IgD-negative memory B cell (primary cell): ENCODE data around the gene CCR7. TPM values are rescaled to one million over a fixed set of nuclear protein-coding genes. Genes with fewer than 3 reads are reported as not detected.
"Not testable (repeated sequence)": the region's sequence is repeated elsewhere in the genome, so short reads cannot be mapped to it uniquely, and the experiment has no call there.

Experiments
- H3K27ac Mint-ChIP-seq, 3 donors: one replicate each; pipeline ENCODE4 v1.8.0; 2020 to 2022; ENCODE audit warnings: mild to moderate bottlenecking in 3 of 3, mixed read lengths in 3 of 3, moderate library complexity in 1 of 3
- H3K27me3 Mint-ChIP-seq: one replicate; pipeline ENCODE4 v1.8.0; 2021; ENCODE audit warnings: mixed read lengths
- H3K36me3 Mint-ChIP-seq: one replicate; pipeline ENCODE4 v1.8.0; 2020; ENCODE audit warnings: mild to moderate bottlenecking, mixed read lengths
- H3K4me1 Mint-ChIP-seq, 3 donors: one replicate each; pipeline ENCODE4 v1.8.0; 2020 to 2022; ENCODE audit warnings: mixed read lengths in 3 of 3, mild to moderate bottlenecking in 1 of 3
- H3K4me3 Mint-ChIP-seq, 4 donors: one replicate each; pipeline ENCODE4 v1.8.0; 2020 to 2022; ENCODE audit warnings: mild to moderate bottlenecking in 4 of 4, mixed read lengths in 4 of 4, moderate library complexity in 3 of 4
- H3K9me3 Mint-ChIP-seq, 3 donors: one replicate each; pipeline ENCODE4 v1.8.0; 2020 to 2021; ENCODE audit warnings: mixed read lengths in 3 of 3, mild to moderate bottlenecking in 1 of 3
- polyA plus RNA-seq: library from polyadenylated mRNA; unstranded; fragments of 300-500 nt; fragmentation: Illumina TruSeq; gene quantifications from one replicate; pipeline ENCODE4 v1.2.3, GENCODE V29; 2021

Gene CCR7
- polyA plus RNA-seq, 1 donor from 2014 or later = 257 TPM

GRCh38 chr17:40602445-40603443 lies 37.5 kb upstream of the CCR7 start:
- no peaks in the 10 kb centered on the region for H3K36me3 Mint-ChIP-seq
- no peaks in the 10 kb centered on the region for H3K9me3 Mint-ChIP-seq
- H3K4me3 Mint-ChIP-seq = peak overlapping the region in 1 of 4 donors; percentile 81
- peaks cover 17 to 33% (median 23%) of the 10 kb centered on the region in 3 donors for H3K4me1 Mint-ChIP-seq
- peak overlapping the region; percentile 44 to 80 (median 54) for H3K27ac Mint-ChIP-seq
- H3K27me3 Mint-ChIP-seq = no peaks in the 10 kb centered on the region

GRCh38 chr17:40600486-40601046 lies 35.3 kb upstream of the CCR7 start:
- peak overlapping the region; percentile 93 to 100 (median 99) for H3K27ac Mint-ChIP-seq
- no peaks in the 10 kb centered on the region for H3K9me3 Mint-ChIP-seq
- peaks cover 30 to 54% (median 40%) of the 10 kb centered on the region in 3 donors for H3K4me1 Mint-ChIP-seq
- H3K4me3 Mint-ChIP-seq = peak overlapping the region in 1 of 4 donors; percentile 25
- H3K27me3 Mint-ChIP-seq = no peaks in the 10 kb centered on the region
- peaks cover 3% of the 10 kb centered on the region for H3K36me3 Mint-ChIP-seq

DNA sequence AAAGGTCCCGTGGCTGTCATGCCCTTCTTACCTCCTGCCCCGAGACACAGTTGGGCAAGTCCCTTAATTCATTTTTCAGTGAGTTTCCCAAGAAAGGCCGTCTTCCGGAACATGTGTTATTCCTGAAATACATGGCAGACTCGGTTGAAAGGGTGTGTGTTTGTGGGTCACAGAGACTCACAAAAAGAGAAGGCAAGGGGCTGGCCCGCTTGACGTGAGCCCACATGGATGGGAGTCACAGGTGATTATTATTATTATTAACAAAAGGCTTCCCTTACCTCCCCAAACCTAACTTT lies 34.1 kb upstream of the CCR7 start:
- peak overlapping the region; percentile 19 to 87 (median 67) for H3K4me3 Mint-ChIP-seq
- no peaks in the 10 kb centered on the region for H3K27me3 Mint-ChIP-seq
- H3K36me3 Mint-ChIP-seq = peaks cover 3% of the 10 kb centered on the region
- peaks cover 36 to 58% (median 40%) of the 10 kb centered on the region in 3 donors for H3K4me1 Mint-ChIP-seq
- peak overlapping the region; percentile 93 to 100 (median 99) for H3K27ac Mint-ChIP-seq
- H3K9me3 Mint-ChIP-seq = no peaks in the 10 kb centered on the region

DNA sequence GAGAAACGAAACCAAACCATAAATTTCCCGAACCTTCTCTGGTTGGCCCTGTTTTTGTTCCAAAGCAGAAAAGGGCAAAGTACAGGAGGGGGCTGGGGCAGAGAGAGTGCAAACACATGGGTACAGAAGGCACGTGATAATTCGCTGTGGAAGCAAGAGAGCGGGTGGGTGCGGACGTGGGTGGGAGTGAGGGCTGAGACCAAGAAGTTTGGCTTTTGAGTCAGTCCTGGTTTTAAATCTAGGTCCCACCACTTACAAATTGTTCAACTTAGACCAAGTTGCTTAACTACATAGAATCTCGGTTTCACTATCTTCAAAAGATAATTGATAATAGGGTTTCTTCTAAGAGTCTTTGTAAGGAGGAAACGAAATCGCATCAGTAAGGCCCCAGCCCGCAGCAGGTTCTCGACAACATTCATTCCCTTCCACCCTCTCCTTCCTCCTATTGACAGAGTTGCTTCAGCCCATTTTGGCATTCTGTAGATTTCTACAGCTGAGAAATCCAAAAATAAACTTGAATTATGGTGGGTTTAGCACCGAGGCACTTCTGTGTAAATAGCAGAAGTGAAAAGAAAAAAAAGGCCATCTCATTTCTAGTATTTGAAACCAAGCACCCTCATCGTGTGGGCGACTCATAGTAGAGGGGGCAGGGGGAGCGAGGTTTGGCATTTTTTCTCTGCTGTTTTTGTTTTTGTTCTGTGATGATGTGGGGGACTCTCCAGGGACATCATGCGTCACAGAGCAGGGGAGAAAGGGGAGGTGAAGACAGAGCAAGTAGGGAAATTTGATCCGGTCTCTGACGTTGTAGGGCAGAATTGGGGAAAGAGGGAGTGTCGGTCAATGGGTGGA lies 33.6 kb upstream of the CCR7 start:
- H3K4me1 Mint-ChIP-seq = peaks cover 36 to 58% (median 40%) of the 10 kb centered on the region in 3 donors
- no peaks in the 10 kb centered on the region for H3K27me3 Mint-ChIP-seq
- H3K9me3 Mint-ChIP-seq = no peaks in the 10 kb centered on the region
- peak overlapping the region; percentile 62 to 87 (median 70) for H3K4me3 Mint-ChIP-seq
- peak overlapping the region; percentile 93 to 100 (median 99) for H3K27ac Mint-ChIP-seq
- H3K36me3 Mint-ChIP-seq = peaks cover 3% of the 10 kb centered on the region

GRCh38 chr17:40598301-40598618 lies 33.0 kb upstream of the CCR7 start:
- Mint-ChIP-seq H3K9me3 (no peaks in the 10 kb centered on the region), H3K27ac (peak overlapping the region; percentile 93 to 100 (median 99)), H3K27me3 (no peaks in the 10 kb centered on the region), H3K36me3 (peaks cover 3% of the 10 kb centered on the region), H3K4me3 (peak overlapping the region; percentile 62 to 87 (median 70)), H3K4me1 (peaks cover 36 to 58% (median 40%) of the 10 kb centered on the region in 3 donors)

- Mint-ChIP-seq H3K4me1 (peaks cover 36 to 56% (median 39%) of the 10 kb centered on the region in 3 donors), H3K4me3 (peak overlapping the region in 3 of 4 donors; percentile 60 to 72 (median 68)), H3K9me3 (no peaks in the 10 kb centered on the region), H3K36me3 (peaks cover 3% of the 10 kb centered on the region), H3K27ac (peak overlapping the region; percentile 93 to 100 (median 99)), H3K27me3 (no peaks in the 10 kb centered on the region)
Measured at GRCh38 chr17:40597556-40598300, 32.5 kb upstream of the CCR7 start.

DNA sequence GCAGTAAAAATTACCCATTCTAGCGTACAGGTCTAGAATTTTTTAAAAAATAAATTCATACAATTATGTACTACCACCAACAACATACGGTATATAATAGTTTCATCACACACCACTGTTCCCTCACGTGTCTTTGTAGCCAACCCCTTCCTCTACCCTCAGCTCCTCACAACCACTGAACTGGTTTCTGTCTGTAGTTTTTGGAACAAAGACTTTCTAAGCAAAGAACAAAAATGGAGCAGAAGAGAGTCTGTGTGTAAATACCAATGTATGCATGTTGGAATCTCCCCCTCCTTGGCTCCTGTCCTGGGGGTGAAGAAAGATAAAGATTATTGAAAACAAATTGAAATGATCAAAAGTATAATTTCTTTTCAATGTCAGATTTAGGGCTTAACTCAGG lies 31.9 kb upstream of the CCR7 start:
- Mint-ChIP-seq H3K36me3 (peaks cover 3% of the 10 kb centered on the region), H3K4me3 (peak overlapping the region in 1 of 4 donors; percentile 80), H3K4me1 (peaks cover 36 to 53% (median 36%) of the 10 kb centered on the region in 3 donors), H3K27ac (peak overlapping the region; percentile 93 to 100 (median 99)), H3K27me3 (no peaks in the 10 kb centered on the region), H3K9me3 (no peaks in the 10 kb centered on the region)

DNA sequence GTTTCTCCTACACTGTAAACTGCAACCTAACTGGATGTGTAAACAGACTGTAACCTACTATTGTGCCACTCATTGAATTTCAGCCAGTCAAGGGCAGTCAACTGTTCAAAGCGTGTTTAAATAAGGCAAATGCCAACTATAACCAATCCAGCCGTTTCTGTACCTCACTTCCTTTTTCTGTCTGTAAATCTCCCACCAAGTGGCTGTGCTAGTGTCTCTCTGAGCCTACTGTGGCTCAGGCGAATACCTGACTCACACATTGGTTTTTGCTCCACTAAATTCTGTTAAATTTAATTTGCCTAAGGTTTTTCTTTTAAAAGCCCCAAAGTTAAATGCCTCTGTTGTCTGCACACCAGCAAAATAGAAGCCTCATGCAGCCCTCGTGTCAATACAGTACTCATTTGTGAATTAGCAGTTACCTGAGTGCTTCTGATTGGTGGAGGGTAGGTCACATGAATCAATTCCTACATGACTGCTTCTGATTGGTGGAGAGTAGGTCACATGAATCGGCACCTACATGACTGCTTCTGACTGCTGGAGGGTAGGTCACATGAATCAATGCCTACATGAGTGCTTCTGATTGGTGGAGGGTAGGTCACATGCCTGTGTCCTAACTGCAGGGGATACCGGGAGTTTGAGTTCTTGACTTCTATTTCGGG lies 31.1 kb upstream of the CCR7 start:
- H3K4me3 Mint-ChIP-seq = peak overlapping the region in 3 of 4 donors; percentile 50 to 79 (median 62)
- peaks cover 3% of the 10 kb centered on the region for H3K36me3 Mint-ChIP-seq
- H3K27ac Mint-ChIP-seq = peak overlapping the region; percentile 86 to 93 (median 93)
- peaks cover 36 to 52% (median 37%) of the 10 kb centered on the region in 3 donors for H3K4me1 Mint-ChIP-seq
- no peaks in the 10 kb centered on the region for H3K27me3 Mint-ChIP-seq
- H3K9me3 Mint-ChIP-seq = no peaks in the 10 kb centered on the region

GRCh38 chr17:40590742-40591141 lies 25.5 kb upstream of the CCR7 start:
- Mint-ChIP-seq H3K27me3 (no peaks in the 10 kb centered on the region), H3K27ac (no peak overlapping the region), H3K4me3 (no peak overlapping the region), H3K36me3 (no peaks in the 10 kb centered on the region), H3K4me1 (peaks cover 14 to 43% (median 38%) of the 10 kb centered on the region in 3 donors), H3K9me3 (peaks cover 0 to 4% (median 0%) of the 10 kb centered on the region in 3 donors)

DNA sequence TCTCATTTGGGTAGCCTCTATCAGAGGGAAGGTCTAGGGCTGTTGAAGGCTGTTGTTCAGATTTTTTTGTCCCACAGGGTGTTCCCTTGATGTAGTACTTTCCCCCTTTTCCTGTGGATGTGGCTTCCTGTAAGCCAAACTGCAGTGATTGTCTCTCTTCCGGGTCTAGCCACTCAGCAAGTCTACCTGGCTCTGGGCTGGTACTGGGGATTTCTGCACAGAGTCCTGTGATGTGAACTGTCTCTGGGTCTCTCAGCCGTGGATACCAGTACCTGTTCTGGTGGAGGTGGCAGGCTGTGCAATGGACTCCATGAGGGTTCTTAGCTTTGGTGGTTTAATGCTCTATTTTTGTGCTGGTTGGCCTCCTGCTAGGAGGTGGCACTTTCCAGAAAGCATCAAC lies 23.3 kb upstream of the CCR7 start:
- H3K27ac Mint-ChIP-seq = no peak overlapping the region

DNA sequence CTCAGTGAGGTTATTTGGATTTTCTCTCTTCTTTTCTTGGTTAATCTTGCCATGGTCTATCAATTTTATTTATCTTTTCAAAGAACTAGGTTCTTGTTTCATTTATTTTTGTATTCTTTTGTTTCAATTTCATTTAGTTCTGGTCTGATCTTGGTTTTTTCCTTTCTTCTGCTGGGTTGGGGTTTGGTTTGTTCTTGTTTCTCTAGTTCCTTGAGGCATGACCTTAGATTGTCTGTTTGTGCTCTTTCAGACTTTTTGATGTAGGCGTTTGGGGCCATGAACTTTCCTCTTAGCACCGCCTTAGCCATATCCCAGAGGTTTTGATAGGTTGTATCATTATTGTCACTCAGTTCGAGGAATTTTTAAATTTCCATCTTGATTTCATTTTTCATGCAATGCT lies 21.0 kb upstream of the CCR7 start:
- H3K4me3 Mint-ChIP-seq = peak overlapping the region; percentile 17 to 88 (median 48)
- H3K9me3 Mint-ChIP-seq, H3K27me3 Mint-ChIP-seq, H3K36me3 Mint-ChIP-seq: not testable (repeated sequence)
- peak overlapping the region; percentile 55 to 89 (median 83) for H3K27ac Mint-ChIP-seq
- peaks cover 38 to 62% (median 48%) of the 10 kb centered on the region in 3 donors for H3K4me1 Mint-ChIP-seq

More for the DNA sequence above, 23.3 kb upstream of the CCR7 start:
- Mint-ChIP-seq H3K36me3 (peaks cover 2% of the 10 kb centered on the region), H3K27me3 (no peaks in the 10 kb centered on the region), H3K4me3 (no peak overlapping the region), H3K4me1 (peaks cover 25 to 43% (median 35%) of the 10 kb centered on the region in 3 donors), H3K9me3 (peaks cover 2 to 9% (median 8%) of the 10 kb centered on the region in 3 donors)

GRCh38 chr17:40584950-40585349 lies 19.7 kb upstream of the CCR7 start:
- H3K27ac Mint-ChIP-seq = peak overlapping the region in 1 of 3 donors; percentile 73
- H3K9me3 Mint-ChIP-seq, H3K27me3 Mint-ChIP-seq, H3K4me3 Mint-ChIP-seq, H3K36me3 Mint-ChIP-seq: not testable (repeated sequence)
- H3K4me1 Mint-ChIP-seq = peaks cover 43 to 61% (median 45%) of the 10 kb centered on the region in 3 donors

DNA sequence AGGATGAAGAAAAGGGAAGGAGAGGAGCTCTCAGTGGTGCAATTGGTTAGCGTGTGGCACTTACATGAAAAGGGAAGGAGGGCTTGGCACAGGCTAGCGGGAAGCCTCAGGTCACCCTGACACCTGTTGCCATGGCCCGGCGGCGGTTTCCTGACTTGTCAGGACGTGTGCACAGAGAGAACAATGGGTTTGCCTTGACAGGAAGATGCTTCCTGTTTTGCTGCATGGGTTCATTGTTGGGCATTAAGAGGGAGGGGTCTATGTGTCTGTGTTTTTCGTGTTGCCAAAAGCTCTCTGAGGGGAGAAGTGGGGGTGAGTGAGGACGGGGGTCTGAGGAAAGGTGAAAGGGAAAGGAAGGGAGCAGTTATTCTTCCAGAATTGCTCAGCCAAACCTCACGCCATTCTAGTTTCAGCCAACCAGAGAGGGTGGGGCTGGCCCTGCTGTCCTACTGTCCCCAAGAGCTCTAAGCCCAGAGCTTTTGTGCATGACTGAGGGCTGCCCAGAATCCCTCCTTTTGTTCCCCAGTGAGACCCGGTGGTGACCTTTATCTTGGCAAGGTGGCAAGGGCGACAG lies 17.1 kb upstream of the CCR7 start:
- peaks cover 37 to 65% (median 45%) of the 10 kb centered on the region in 3 donors for H3K4me1 Mint-ChIP-seq
- H3K36me3 Mint-ChIP-seq = peaks cover 2% of the 10 kb centered on the region

More for the DNA sequence above, 17.1 kb upstream of the CCR7 start:
- Mint-ChIP-seq H3K9me3 (peaks cover 2 to 8% (median 8%) of the 10 kb centered on the region in 3 donors), H3K27ac (peak overlapping the region; percentile 55 to 95 (median 93)), H3K4me3 (peak overlapping the region; percentile 59 to 90 (median 77)), H3K27me3 (peaks cover 3% of the 10 kb centered on the region)
